ENCODE measurements around the gene GBX2. TPM values are rescaled to one million over a fixed set of nuclear protein-coding genes. Genes with fewer than 3 reads are reported as not detected.

The GBX2 gene
- total and polyA plus RNA-seq, 2 experiments from 2014 or later = 0.99 to 1.3 TPM

- Histone ChIP-seq H3K4me2 (peak overlapping the region; percentile 87; the same call in 1 of the 2 replicates), H4K20me1 (replicated peaks; ENCODE audit: insufficient read depth) (peaks cover 9% of the 10 kb centered on the region), H2AFZ (no peak overlapping the region), H3K4me1 (ENCODE audit: insufficient read depth) (peaks cover 43% of the 10 kb centered on the region), H3K36me3 (ENCODE audit: insufficient read depth) (no peaks in the 10 kb centered on the region), H3K9me2 (ENCODE audit: insufficient read depth) (no peaks in the 10 kb centered on the region), H3F3A (replicated peaks; ENCODE audit: low read depth) (peaks cover 32% of the 10 kb centered on the region), H3K79me2 (replicated peaks; ENCODE audit: insufficient read depth) (no peaks in the 10 kb centered on the region), H3K27ac (ENCODE audit: low read depth) (no peak overlapping the region), H3K4me3 (peak overlapping the region; percentile 13; the same call in 1 of the 2 replicates), H3K27me3 (ENCODE audit: insufficient read depth) (peaks cover 100% of the 10 kb centered on the region)
- peaks cover 9% of the 10 kb centered on the region for H3K36me3 Mint-ChIP-seq (ENCODE audit: low read depth)
- peak; percentile 47 for TF ChIP-seq EZH2 (IDR thresholded peaks at IDR 0.05; ENCODE audit: low read depth, unreplicated experiment)
- TF ChIP-seq EZH2phosphoT487 (IDR thresholded peaks at IDR 0.05; ENCODE audit: unreplicated experiment) = no peak
- H3K27ac Mint-ChIP-seq = no peak overlapping the region
- peak; percentile 47 for DNase-seq (ENCODE audit: low spot score)
- peaks cover 2% of the 10 kb centered on the region; the same call in 1 of the 3 replicates for H3K9me3 Mint-ChIP-seq
- H3K4me1 Mint-ChIP-seq = peaks cover 51% of the 10 kb centered on the region
- H3K27me3 Mint-ChIP-seq (ENCODE audit: insufficient read depth, low read depth, poor library complexity) = peaks cover 92% of the 10 kb centered on the region
- no peak for ATAC-seq
- H3K4me3 Mint-ChIP-seq = peak overlapping the region; percentile 30; the same call in 2 of the 3 replicates
Measured at GRCh38 chr2:236160366-236161081, 7.7 kb downstream of the GBX2 start.

- Mint-ChIP-seq H3K27me3 (ENCODE audit: insufficient read depth, low read depth, poor library complexity) (peaks cover 86% of the 10 kb centered on the region), H3K4me1 (peaks cover 44% of the 10 kb centered on the region), H3K4me3 (no peak overlapping the region), H3K9me3 (peaks cover 2% of the 10 kb centered on the region; the same call in 1 of the 3 replicates), H3K27ac (no peak overlapping the region), H3K36me3 (ENCODE audit: low read depth) (peaks cover 1% of the 10 kb centered on the region; the same call in 1 of the 3 replicates)
- peak; percentile 40 for DNase-seq (ENCODE audit: low spot score)
- Histone ChIP-seq H3K27ac (ENCODE audit: low read depth) (no peak overlapping the region), H4K20me1 (replicated peaks; ENCODE audit: insufficient read depth) (peaks cover 1% of the 10 kb centered on the region; the same call in 1 of the 2 replicates), H2AFZ (no peak overlapping the region), H3K4me1 (ENCODE audit: insufficient read depth) (peaks cover 36% of the 10 kb centered on the region), H3K79me2 (replicated peaks; ENCODE audit: insufficient read depth) (no peaks in the 10 kb centered on the region), H3F3A (replicated peaks; ENCODE audit: low read depth) (peaks cover 25% of the 10 kb centered on the region), H3K4me2 (peak overlapping the region; percentile 80), H3K4me3 (peak overlapping the region; percentile 50), H3K36me3 (ENCODE audit: insufficient read depth) (no peaks in the 10 kb centered on the region), H3K9me2 (ENCODE audit: insufficient read depth) (no peaks in the 10 kb centered on the region), H3K27me3 (ENCODE audit: insufficient read depth) (peaks cover 100% of the 10 kb centered on the region)
- TF ChIP-seq EZH2 (IDR thresholded peaks at IDR 0.05; ENCODE audit: low read depth, unreplicated experiment) (peak; percentile 43), ZNF114 (CRISPR knock-in tag; IDR thresholded peaks at IDR 0.05) (no peak)
- peak; percentile 2 for ATAC-seq
Measured at GRCh38 chr2:236159778-236160170, 8.4 kb downstream of the GBX2 start.

- peak; percentile 85 for DNase-seq (ENCODE audit: low spot score)
- Histone ChIP-seq H3K27ac (ENCODE audit: low read depth) (no peak overlapping the region), H3K27me3 (ENCODE audit: insufficient read depth) (peaks cover 99% of the 10 kb centered on the region), H3F3A (replicated peaks; ENCODE audit: low read depth) (peaks cover 23% of the 10 kb centered on the region; the same call in 1 of the 2 replicates), H2AFZ (no peak overlapping the region), H3K4me2 (peak overlapping the region; percentile 80), H3K79me2 (replicated peaks; ENCODE audit: insufficient read depth) (no peaks in the 10 kb centered on the region), H3K4me3 (peak overlapping the region; percentile 50), H3K4me1 (ENCODE audit: insufficient read depth) (peaks cover 34% of the 10 kb centered on the region), H3K36me3 (ENCODE audit: insufficient read depth) (no peaks in the 10 kb centered on the region), H3K9me2 (ENCODE audit: insufficient read depth) (no peaks in the 10 kb centered on the region), H4K20me1 (replicated peaks; ENCODE audit: insufficient read depth) (no peaks in the 10 kb centered on the region)
- H3K4me3 Mint-ChIP-seq = peak overlapping the region; percentile 62
- TF ChIP-seq REST (IDR thresholded peaks at IDR 0.05; ENCODE audit: unreplicated experiment) = no peak
- peak; percentile 47; the same call in 1 of the 2 replicates for TF ChIP-seq CREB1 (CRISPR knock-in tag; IDR thresholded peaks at IDR 0.05; ENCODE audit: low read depth)
- peaks cover 85% of the 10 kb centered on the region for H3K27me3 Mint-ChIP-seq (ENCODE audit: insufficient read depth, low read depth, poor library complexity)
- H3K36me3 Mint-ChIP-seq (ENCODE audit: low read depth) = no peaks in the 10 kb centered on the region
- peak; percentile 56 for ATAC-seq
- peaks cover 42% of the 10 kb centered on the region for H3K4me1 Mint-ChIP-seq
- H3K9me3 Mint-ChIP-seq = peaks cover 2% of the 10 kb centered on the region; the same call in 1 of the 3 replicates
- H3K27ac Mint-ChIP-seq = no peak overlapping the region
Measured at GRCh38 chr2:236158969-236159777, 9.0 kb downstream of the GBX2 start.
